MM.1S (cell line): ENCODE data around the gene HLA-DQA1.

Experiments used
- CTCF ChIP-seq: fragments of 300-600 bp; sonication (generic); IDR thresholded peaks from 2 replicates; pipeline ENCODE4 v1.5.1; 2016; ENCODE audit warnings: antibody characterized with exemption, low read length, mixed read lengths
- EZH2 ChIP-seq: fragments of 300-600 bp; sonication (generic); optimal IDR thresholded peaks from 2 replicates; pipeline ENCODE3; 2017; ENCODE audit warnings: low read depth, mild to moderate bottlenecking, antibody characterized with exemption, low read length, mixed read lengths

- TF ChIP-seq CTCF (no peak), EZH2 (no peak)
These were observed 27.8 kb upstream of the HLA-DQA1 start for GRCh38 chr6:32609391-32609730.
